Measurements from ENCODE around the gene TYSND1.

TYSND1 gene, protein sequence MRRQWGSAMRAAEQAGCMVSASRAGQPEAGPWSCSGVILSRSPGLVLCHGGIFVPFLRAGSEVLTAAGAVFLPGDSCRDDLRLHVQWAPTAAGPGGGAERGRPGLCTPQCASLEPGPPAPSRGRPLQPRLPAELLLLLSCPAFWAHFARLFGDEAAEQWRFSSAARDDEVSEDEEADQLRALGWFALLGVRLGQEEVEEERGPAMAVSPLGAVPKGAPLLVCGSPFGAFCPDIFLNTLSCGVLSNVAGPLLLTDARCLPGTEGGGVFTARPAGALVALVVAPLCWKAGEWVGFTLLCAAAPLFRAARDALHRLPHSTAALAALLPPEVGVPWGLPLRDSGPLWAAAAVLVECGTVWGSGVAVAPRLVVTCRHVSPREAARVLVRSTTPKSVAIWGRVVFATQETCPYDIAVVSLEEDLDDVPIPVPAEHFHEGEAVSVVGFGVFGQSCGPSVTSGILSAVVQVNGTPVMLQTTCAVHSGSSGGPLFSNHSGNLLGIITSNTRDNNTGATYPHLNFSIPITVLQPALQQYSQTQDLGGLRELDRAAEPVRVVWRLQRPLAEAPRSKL

DNA sequence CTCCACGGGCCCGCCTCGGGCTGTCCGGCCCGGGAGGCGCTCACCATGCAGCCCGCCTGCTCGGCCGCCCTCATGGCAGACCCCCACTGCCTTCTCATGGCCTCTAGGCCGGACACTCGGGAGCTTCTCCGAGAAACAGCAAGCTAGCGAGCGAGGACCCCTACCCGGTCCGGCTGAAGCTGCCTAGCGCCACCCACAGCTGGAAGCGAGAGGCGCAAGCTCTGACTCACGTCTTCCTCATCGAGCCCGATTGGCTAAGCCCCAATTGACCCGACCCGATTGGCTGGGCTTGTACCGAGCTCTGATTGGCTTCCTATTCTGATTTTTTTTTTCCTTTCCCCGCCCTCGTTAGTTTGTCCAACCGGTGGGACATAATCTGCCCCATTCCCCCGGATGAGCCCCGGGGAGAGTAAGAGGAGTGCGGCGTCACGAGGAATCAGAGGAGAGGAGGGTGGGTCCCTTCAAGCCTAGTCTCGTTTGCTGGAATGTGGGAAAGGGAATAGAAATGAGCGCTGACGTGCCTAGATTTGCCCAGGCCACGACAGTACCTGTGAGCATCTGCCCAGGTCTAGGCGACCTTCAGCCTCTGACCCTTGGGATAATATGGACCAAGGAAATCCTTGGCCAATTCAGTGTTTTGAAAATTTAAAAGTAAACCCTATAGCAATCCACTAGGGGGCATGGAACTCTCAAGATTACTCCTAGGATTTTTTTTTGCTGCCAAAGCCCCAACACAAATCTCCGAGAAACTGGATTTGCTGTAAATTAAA, at the start of gene TYSND1:
TSS of gene TYSND1 (minus strand) at position 212 of the 770 bp plus-strand sequence. CDS start at position 98, 114 bp downstream.
- peak within 1 kb of the TSS; percentile 85 for H3K4me3 ChIP-seq (ENCODE audit: low read depth, low read length)
- TF ChIP-seq, protein P1, sequence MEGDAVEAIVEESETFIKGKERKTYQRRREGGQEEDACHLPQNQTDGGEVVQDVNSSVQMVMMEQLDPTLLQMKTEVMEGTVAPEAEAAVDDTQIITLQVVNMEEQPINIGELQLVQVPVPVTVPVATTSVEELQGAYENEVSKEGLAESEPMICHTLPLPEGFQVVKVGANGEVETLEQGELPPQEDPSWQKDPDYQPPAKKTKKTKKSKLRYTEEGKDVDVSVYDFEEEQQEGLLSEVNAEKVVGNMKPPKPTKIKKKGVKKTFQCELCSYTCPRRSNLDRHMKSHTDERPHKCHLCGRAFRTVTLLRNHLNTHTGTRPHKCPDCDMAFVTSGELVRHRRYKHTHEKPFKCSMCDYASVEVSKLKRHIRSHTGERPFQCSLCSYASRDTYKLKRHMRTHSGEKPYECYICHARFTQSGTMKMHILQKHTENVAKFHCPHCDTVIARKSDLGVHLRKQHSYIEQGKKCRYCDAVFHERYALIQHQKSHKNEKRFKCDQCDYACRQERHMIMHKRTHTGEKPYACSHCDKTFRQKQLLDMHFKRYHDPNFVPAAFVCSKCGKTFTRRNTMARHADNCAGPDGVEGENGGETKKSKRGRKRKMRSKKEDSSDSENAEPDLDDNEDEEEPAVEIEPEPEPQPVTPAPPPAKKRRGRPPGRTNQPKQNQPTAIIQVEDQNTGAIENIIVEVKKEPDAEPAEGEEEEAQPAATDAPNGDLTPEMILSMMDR (IDR thresholded peaks at IDR 0.05; ENCODE audit: low read depth, low read length, missing control alignments), result peak; percentile 92
- peak; percentile 94 for DNase-seq (ENCODE audit: low read depth)

DNA sequence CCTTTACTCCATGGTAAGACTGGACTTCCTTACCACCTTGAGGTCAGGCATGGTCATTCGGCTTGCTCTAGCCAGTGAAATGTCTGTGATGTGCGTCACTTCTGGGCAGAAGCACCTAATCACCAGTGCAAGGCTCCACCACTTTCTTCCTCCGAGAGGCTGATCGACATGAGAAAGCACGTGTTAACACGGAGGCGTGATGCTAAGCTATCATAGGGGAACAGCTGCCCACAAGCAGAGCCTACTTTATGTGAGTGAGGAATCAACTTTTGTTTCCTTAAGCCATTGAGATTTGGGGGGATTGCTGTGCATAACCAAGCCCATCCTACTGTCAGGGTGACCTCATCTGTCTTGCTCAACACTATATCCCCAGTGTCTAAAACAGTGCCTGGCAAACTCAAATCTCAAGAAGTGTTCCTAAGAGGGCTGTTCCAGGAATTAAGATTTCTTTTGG, 46.9 kb upstream of the TYSND1 start:
- DNase-seq (ENCODE audit: low read depth), result no peak
- no peak overlapping the region for H3K4me3 ChIP-seq (ENCODE audit: low read depth, low read length)
- TF ChIP-seq, protein P1 (IDR thresholded peaks at IDR 0.05; ENCODE audit: low read depth, low read length, missing control alignments), result no peak

DNA sequence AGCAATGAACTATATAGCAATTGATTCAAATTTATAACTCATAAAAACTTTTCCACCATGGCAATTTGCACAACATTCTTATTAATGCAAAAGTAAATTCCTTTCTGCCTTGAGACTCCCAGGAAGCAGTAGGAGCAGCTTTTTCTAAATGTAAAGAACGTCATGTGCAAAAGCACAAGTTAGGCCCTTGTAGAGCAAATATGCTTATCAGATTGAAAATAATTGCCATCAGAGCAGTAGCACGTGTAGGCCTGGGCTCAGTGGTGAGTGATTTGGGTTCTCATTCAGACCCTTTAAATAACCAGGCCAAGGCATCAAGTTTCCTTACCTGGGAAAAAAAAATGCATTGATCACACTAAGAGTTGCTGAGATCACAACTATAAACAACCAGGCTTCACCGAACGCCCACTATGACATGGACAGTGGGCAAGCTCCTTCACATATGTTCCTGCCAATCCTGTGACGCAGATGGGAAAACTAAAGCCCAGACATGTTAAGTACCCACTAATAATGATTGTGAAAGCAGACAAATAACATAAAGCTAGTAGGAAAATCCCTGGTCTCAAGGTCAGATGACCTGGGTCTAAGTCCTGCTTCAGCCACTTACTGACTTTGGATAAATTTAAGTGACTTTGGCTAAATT, 45.9 kb upstream of the TYSND1 start:
- H3K4me3 ChIP-seq (ENCODE audit: low read depth, low read length), result no peak overlapping the region
- TF ChIP-seq, protein P1 (IDR thresholded peaks at IDR 0.05; ENCODE audit: low read depth, low read length, missing control alignments), result no peak
- no peak for DNase-seq (ENCODE audit: low read depth)

DNA sequence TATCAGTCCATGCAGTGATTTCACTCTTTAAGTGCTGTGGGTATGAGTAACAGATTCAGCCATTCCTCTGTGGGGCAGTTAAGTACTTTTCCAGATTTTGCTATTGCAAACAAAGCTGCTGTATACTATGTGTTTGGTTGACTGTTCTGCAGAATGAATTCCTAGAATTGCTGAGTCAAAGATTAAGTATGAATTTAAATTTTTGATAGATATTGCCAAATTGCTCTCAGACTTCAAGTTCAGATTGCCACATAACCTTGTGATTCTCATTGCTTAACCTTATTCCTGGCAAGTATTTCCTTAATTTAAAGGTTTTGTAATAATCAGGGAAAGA, 45.4 kb upstream of the TYSND1 start:
- TF ChIP-seq, protein P1 (IDR thresholded peaks at IDR 0.05; ENCODE audit: low read depth, low read length, missing control alignments), result no peak
- no peak for DNase-seq (ENCODE audit: low read depth)
- no peak overlapping the region for H3K4me3 ChIP-seq (ENCODE audit: low read depth, low read length)

DNA sequence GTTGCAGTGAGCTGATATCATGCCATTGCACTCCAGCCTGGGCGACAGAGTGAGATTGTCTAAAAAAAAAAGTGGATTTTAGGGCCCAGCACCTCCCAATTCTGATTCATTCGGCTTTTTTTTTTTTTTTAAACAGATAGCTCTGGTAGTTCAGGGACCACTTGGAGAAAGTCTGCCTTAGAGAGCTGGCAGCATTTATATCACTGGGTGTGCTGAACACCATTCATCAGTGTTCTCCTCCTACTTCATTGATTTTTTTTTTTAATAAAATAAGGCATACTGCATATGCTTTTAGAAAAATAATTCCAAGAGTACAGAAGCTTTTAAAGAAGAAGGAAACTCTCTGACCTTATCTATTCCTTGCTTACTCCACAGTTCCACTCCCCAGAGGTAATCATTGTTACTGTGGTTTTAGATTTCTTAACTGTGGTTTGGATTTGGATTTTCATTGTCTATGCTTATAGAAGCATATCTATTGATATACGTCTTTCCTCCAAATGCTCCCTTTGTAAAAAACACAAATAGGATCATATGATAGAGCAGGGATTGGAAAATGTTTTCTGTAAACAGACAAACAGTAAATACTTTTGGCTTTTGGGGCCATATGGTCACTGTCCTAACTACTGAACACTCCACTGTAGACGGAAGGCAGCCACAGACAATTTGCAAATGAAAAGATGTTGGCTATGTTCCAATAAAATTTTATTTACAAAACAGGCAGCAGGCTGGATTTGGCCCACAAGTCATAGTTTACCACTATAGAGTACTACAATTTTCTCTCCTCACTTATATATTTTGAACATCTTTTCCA, 44.9 kb upstream of the TYSND1 start:
- no peak for DNase-seq (ENCODE audit: low read depth)
- no peak overlapping the region for H3K4me3 ChIP-seq (ENCODE audit: low read depth, low read length)
- TF ChIP-seq, protein P1 (IDR thresholded peaks at IDR 0.05; ENCODE audit: low read depth, low read length, missing control alignments), result no peak

DNA sequence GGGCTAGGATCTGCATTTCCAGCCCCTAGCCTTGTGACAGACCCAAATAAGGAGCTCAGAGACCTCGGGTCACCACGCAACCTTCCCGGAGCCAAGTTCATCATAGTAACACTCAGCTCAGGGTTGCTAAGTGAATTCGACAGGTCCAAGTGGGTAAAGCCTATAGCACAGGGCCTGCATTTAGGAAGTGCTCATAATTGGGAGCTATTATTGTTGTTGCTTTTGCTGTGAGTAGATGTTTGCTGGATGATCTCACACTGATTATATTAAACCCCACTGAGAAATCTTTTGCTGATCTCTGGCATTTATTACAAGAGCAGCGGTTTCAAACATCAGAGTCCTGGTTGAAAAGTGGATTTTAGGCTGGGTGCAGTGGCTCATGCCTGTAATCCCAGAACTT, 44.1 kb upstream of the TYSND1 start:
- TF ChIP-seq, protein P1 (IDR thresholded peaks at IDR 0.05; ENCODE audit: low read depth, low read length, missing control alignments), result no peak
- no peak overlapping the region for H3K4me3 ChIP-seq (ENCODE audit: low read depth, low read length)
- no peak for DNase-seq (ENCODE audit: low read depth)
